Testis (tissue), 3 donors: ENCODE data around the gene SERPINB12. TPM values are rescaled to one million over a fixed set of nuclear protein-coding genes. Genes with fewer than 3 reads are reported as not detected.
A peak's percentile ranks its signal among the peaks of the same experiment; 100 is the strongest.

Experiments
- DNase-seq: peaks from one replicate; pipeline ENCODE4 v3.0.0-alpha.2; 2019
- H3K27ac ChIP-seq, 2 donors: fragments of 200-600 bp; sonication (generic); one replicate each; pipeline ENCODE4 v1.5.1; 2019
- H3K27me3 ChIP-seq: fragments of 200-600 bp; sonication (generic); one replicate; pipeline ENCODE4 v1.5.1; 2019
- H3K36me3 ChIP-seq: fragments of 200-600 bp; sonication (generic); one replicate; pipeline ENCODE4 v1.5.1; 2017; ENCODE audit warnings: low read depth; ENCODE audit errors: missing control alignments
- H3K4me1 ChIP-seq: fragments of 200-600 bp; sonication (generic); one replicate; pipeline ENCODE4 v1.5.1; 2019
- H3K4me3 ChIP-seq, 2 donors: fragments of 200-600 bp; sonication (generic); one replicate each; pipeline ENCODE4 v1.5.1; 2017 to 2019
- H3K9me3 ChIP-seq: fragments of 200-600 bp; sonication (generic); one replicate; pipeline ENCODE4 v1.5.1; 2017
- POLR2A ChIP-seq: fragments of 450-650 bp; IDR thresholded peaks from one replicate; pipeline ENCODE4 v1.6.1; 2017; ENCODE audit warnings: antibody characterized with exemption, mild to moderate bottlenecking, moderate library complexity
- WGBS, 2 donors: methylation state at CpG; one replicate each; pipeline ENCODE4 v1.1.5; 2018; 5-methylcytosine and 5-hydroxymethylcytosine counted together
- intact Hi-C: fragments of 100-400 bp; cut with DNase I; formaldehyde crosslinking; loops from one replicate; pipeline ENCODE4 v1.15.1; 2023; ENCODE audit warnings: low total_unique reads
- polyA plus RNA-seq: library from polyadenylated mRNA; stranded (reverse); fragments of 350-450 nt; fragmentation: Illumina TruSeq; extraction: RNeasy Lipid Tissue Mini Kit (QIAGEN cat#74804); gene quantifications from one replicate; pipeline ENCODE4 v1.2.3, GENCODE V29; 2014; ENCODE audit warnings: low read depth, low replicate concordance; ENCODE audit not compliant: insufficient read depth
- total RNA-seq, 2 donors: library from RNA; depleted of rRNA; stranded (reverse); fragments of >200 nt; gene quantifications; one replicate each; pipeline ENCODE4 v1.2.3, GENCODE V29; 2016
- TF ChIP-seq, protein P1 (sequence below), 3 experiments: fragments of 450-650 bp in 2 of 3; fragments of 200-600 bp in 1 of 3; sonication (generic) in 1 of 3; IDR thresholded peaks; one replicate each; pipeline ENCODE4 v1.5.1; 2016 to 2019; ENCODE audit warnings: antibody characterized with exemption in 3 of 3, mild to moderate bottlenecking in 2 of 3, moderate library complexity in 1 of 3

The SERPINB12 gene
- total and polyA plus RNA-seq, 3 donors from 2014 or later = 0.56 to 1.1 (median 0.94) TPM

- intact Hi-C loops = no loop called here
- no peaks in the 10 kb centered on the region for H3K27me3 ChIP-seq
- no peaks in the 10 kb centered on the region for H3K36me3 ChIP-seq
- TF ChIP-seq, protein P1, sequence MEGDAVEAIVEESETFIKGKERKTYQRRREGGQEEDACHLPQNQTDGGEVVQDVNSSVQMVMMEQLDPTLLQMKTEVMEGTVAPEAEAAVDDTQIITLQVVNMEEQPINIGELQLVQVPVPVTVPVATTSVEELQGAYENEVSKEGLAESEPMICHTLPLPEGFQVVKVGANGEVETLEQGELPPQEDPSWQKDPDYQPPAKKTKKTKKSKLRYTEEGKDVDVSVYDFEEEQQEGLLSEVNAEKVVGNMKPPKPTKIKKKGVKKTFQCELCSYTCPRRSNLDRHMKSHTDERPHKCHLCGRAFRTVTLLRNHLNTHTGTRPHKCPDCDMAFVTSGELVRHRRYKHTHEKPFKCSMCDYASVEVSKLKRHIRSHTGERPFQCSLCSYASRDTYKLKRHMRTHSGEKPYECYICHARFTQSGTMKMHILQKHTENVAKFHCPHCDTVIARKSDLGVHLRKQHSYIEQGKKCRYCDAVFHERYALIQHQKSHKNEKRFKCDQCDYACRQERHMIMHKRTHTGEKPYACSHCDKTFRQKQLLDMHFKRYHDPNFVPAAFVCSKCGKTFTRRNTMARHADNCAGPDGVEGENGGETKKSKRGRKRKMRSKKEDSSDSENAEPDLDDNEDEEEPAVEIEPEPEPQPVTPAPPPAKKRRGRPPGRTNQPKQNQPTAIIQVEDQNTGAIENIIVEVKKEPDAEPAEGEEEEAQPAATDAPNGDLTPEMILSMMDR (IDR thresholded peaks at IDR 0.05) = no peak
- no peak for TF ChIP-seq POLR2A
- 78 to 84% methylated on average over 5 of the region's 5 CpGs for WGBS, 2 donors
- no peaks in the 10 kb centered on the region for H3K4me1 ChIP-seq
- no peak overlapping the region for H3K27ac ChIP-seq
- H3K9me3 ChIP-seq = no peaks in the 10 kb centered on the region
- H3K4me3 ChIP-seq = no peak overlapping the region
- no peak for DNase-seq
Observed at GRCh38 chr18:63567276-63567675, 25.1 kb downstream of the SERPINB12 start.

DNA sequence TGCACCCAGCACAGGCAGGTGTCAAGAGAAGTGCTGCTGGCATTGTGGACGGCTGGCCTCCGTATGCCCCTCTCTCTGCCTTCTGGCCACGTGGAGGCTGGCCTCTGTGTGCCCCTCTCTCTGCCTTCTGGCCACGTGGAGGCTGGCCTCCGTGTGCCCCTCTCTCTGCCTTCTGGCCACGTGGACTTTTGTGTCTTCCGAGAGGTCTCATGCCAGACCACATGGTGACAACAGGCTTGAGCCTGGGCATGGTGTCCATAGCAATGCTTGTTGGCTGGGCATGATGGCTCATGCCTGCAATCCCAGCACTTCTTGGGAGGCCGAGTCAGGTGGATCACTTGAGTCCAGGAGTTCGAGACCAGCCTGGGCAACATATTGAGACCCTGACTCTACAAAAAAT is 25.7 kb downstream of the SERPINB12 start:
- DNase-seq = no peak
- H3K27me3 ChIP-seq = no peaks in the 10 kb centered on the region
- no peaks in the 10 kb centered on the region for H3K4me1 ChIP-seq
- no peaks in the 10 kb centered on the region for H3K9me3 ChIP-seq
- TF ChIP-seq, protein P1 (IDR thresholded peaks at IDR 0.05) = no peak
- no peak for TF ChIP-seq POLR2A
- intact Hi-C loops = no loop called here
- 85 to 86% methylated on average over 4 to 9 of the region's 9 CpGs for WGBS, 2 donors
- H3K27ac ChIP-seq = no peak overlapping the region
- no peak overlapping the region for H3K4me3 ChIP-seq
- no peaks in the 10 kb centered on the region for H3K36me3 ChIP-seq

GRCh38 chr18:63570721-63571120 is 28.6 kb downstream of the SERPINB12 start:
- no peak overlapping the region for H3K27ac ChIP-seq
- no peaks in the 10 kb centered on the region for H3K4me1 ChIP-seq
- WGBS, 2 donors = 64 to 73% methylated on average over 6 of the region's 6 CpGs
- intact Hi-C loops = no loop called here
- H3K4me3 ChIP-seq = no peak overlapping the region
- no peaks in the 10 kb centered on the region for H3K36me3 ChIP-seq
- peak; percentile 19 for DNase-seq
- no peaks in the 10 kb centered on the region for H3K27me3 ChIP-seq
- H3K9me3 ChIP-seq = no peaks in the 10 kb centered on the region
- no peak for TF ChIP-seq POLR2A
- TF ChIP-seq, protein P1 (IDR thresholded peaks at IDR 0.05) = no peak

DNA sequence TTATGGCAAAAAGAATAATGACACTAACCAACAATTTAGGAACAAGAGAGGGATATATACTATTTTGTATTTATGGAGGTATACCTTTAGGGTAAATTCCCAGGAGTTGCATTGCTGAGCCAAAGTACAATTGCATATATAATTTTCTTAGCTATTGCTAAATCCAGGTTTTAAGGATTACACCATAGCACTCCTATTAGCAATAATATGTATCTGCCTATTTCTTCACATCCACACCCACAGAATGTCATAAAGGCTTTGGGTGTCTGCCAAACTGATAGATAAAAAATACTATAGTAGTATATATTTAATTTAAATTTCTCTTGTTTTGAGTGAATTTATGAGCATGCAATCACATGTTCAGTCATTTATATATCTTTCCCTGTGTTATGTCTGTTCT is 33.5 kb downstream of the SERPINB12 start:
- Histone ChIP-seq H3K4me1 (no peaks in the 10 kb centered on the region), H3K36me3 (no peaks in the 10 kb centered on the region), H3K4me3 (no peak overlapping the region), H3K27ac (no peak overlapping the region), H3K9me3 (no peaks in the 10 kb centered on the region), H3K27me3 (no peaks in the 10 kb centered on the region)
- DNase-seq = no peak
- intact Hi-C loops = loop anchor here (5.0 kb wide), 1 partner anchor 53 kb away; no protein-coding TSS in a partner anchor
- TF ChIP-seq, protein P1 (IDR thresholded peaks at IDR 0.05) = no peak
- TF ChIP-seq POLR2A = no peak

GRCh38 chr18:63578357-63578958 is 36.3 kb downstream of the SERPINB12 start:
- peak; percentile 61 for DNase-seq
- Histone ChIP-seq H3K4me1 (no peaks in the 10 kb centered on the region), H3K9me3 (no peaks in the 10 kb centered on the region), H3K4me3 (no peak overlapping the region), H3K27ac (no peak overlapping the region), H3K27me3 (no peaks in the 10 kb centered on the region), H3K36me3 (no peaks in the 10 kb centered on the region)
- intact Hi-C loops = loop anchor here (5.0 kb wide), 1 partner anchor 56 kb away; no protein-coding TSS in a partner anchor
- TF ChIP-seq, protein P1 (IDR thresholded peaks at IDR 0.05) = peak; percentile 57 to 67 (median 60)
- no peak for TF ChIP-seq POLR2A
- WGBS, 2 donors = 14 to 16% methylated on average over 5 of the region's 5 CpGs
